H9 (cell line): ENCODE data around the gene PLA2G2C. TPM values are rescaled to one million over a fixed set of nuclear protein-coding genes. Genes with fewer than 3 reads are reported as not detected.
A peak's percentile ranks its signal among the peaks of the same experiment; 100 is the strongest.

Experiments used
- DNase-seq: peaks from one replicate; pipeline ENCODE4 v3.0.0-alpha.2; 2017
- H2AFZ ChIP-seq: one replicate; pipeline ENCODE4 v1.6.1; 2013; ENCODE audit warnings: mild to moderate bottlenecking, low read length, control low read depth, moderate library complexity
- H2AK5ac ChIP-seq: 2 replicates; pipeline ENCODE4 v1.6.1; 2013; ENCODE audit warnings: low read length, control low read depth, mixed read lengths; ENCODE audit not compliant: insufficient read length
- H2BK120ac ChIP-seq: one replicate; pipeline ENCODE4 v1.6.1; 2013; ENCODE audit warnings: low read depth, mild to moderate bottlenecking, low read length, control low read depth, inconsistent platforms; ENCODE audit not compliant: poor library complexity, severe bottlenecking
- H2BK12ac ChIP-seq: 2 replicates; pipeline ENCODE4 v1.6.1; 2013; ENCODE audit warnings: low read length, control low read depth, mixed read lengths, low read depth; ENCODE audit not compliant: insufficient read length
- H2BK15ac ChIP-seq: 2 replicates; pipeline ENCODE4 v1.6.1; 2013; ENCODE audit warnings: low read depth, low read length, control low read depth
- H2BK20ac ChIP-seq: one replicate; pipeline ENCODE4 v1.6.1; 2013; ENCODE audit warnings: low read depth, mild to moderate bottlenecking, low read length, control low read depth, inconsistent platforms; ENCODE audit not compliant: poor library complexity, severe bottlenecking
- H2BK5ac ChIP-seq: 2 replicates; pipeline ENCODE4 v1.6.1; 2013; ENCODE audit warnings: low read length, control low read depth, mixed read lengths; ENCODE audit not compliant: insufficient read length
- H3K14ac ChIP-seq: 2 replicates; pipeline ENCODE4 v1.6.1; 2013; ENCODE audit warnings: low read length, control low read depth; ENCODE audit not compliant: insufficient read depth
- H3K18ac ChIP-seq: 2 replicates; pipeline ENCODE4 v1.6.1; 2013; ENCODE audit warnings: low read depth, mild to moderate bottlenecking, mixed read lengths, low read length, control low read depth; ENCODE audit not compliant: insufficient read length
- H3K23ac ChIP-seq: 2 replicates; pipeline ENCODE4 v1.6.1; 2013; ENCODE audit warnings: low read length, control low read depth, mixed read lengths, low read depth; ENCODE audit not compliant: insufficient read length
- H3K23me2 ChIP-seq: 2 replicates; pipeline ENCODE4 v1.6.1; 2013; ENCODE audit warnings: low read depth, mild to moderate bottlenecking, mixed read lengths, low read length, control low read depth; ENCODE audit not compliant: insufficient read length, poor library complexity, severe bottlenecking
- H3K27ac ChIP-seq: 2 replicates; pipeline ENCODE4 v1.5.1; 2013; ENCODE audit warnings: low read length, control low read depth, mixed read lengths, low read depth; ENCODE audit not compliant: insufficient read length
- H3K27me3 ChIP-seq: 2 replicates; pipeline ENCODE4 v1.6.1; 2013; ENCODE audit warnings: low read length, control low read depth, inconsistent platforms; ENCODE audit not compliant: insufficient read depth
- H3K4ac ChIP-seq: 2 replicates; pipeline ENCODE4 v1.6.1; 2013; ENCODE audit warnings: low read depth, mild to moderate bottlenecking, control low read depth, inconsistent platforms, low read length, moderate library complexity
- H3K4me1 ChIP-seq: 2 replicates; pipeline ENCODE4 v1.6.1; 2013; ENCODE audit warnings: low read length, control low read depth, inconsistent platforms; ENCODE audit not compliant: insufficient read depth
- H3K4me2 ChIP-seq: 2 replicates; pipeline ENCODE4 v1.6.1; 2013; ENCODE audit warnings: low read length, control low read depth, mixed read lengths; ENCODE audit not compliant: insufficient read length, insufficient read depth
- H3K56ac ChIP-seq: 2 replicates; pipeline ENCODE4 v1.6.1; 2013; ENCODE audit warnings: low read depth, mild to moderate bottlenecking, mixed read lengths, low read length, control low read depth; ENCODE audit not compliant: insufficient read length
- H3K79me1 ChIP-seq: 2 replicates; pipeline ENCODE4 v1.6.1; 2013; ENCODE audit warnings: low read depth, mild to moderate bottlenecking, moderate library complexity, low read length, control low read depth, inconsistent platforms; ENCODE audit not compliant: insufficient read depth, poor library complexity, severe bottlenecking
- H3K79me2 ChIP-seq: 2 replicates; pipeline ENCODE4 v1.6.1; 2013; ENCODE audit warnings: low read length, control low read depth, inconsistent platforms; ENCODE audit not compliant: insufficient read depth
- H3K9ac ChIP-seq: 2 replicates; pipeline ENCODE4 v1.6.1; 2013; ENCODE audit warnings: low read length, control low read depth, mixed read lengths; ENCODE audit not compliant: insufficient read length; ENCODE audit errors: extremely low read depth
- H3K9me3 ChIP-seq: one replicate; pipeline ENCODE4 v1.6.1; 2013; ENCODE audit warnings: low read depth, low read length, inconsistent platforms; ENCODE audit not compliant: control insufficient read depth
- H3T11ph ChIP-seq: one replicate; pipeline ENCODE4 v1.6.1; 2013; ENCODE audit warnings: mild to moderate bottlenecking, low read length, control low read depth, inconsistent platforms
- H4K20me1 ChIP-seq: one replicate; pipeline ENCODE4 v1.6.1; 2013; ENCODE audit not compliant: control insufficient read depth, insufficient read length, insufficient read depth
- H4K5ac ChIP-seq: 2 replicates; pipeline ENCODE4 v1.6.1; 2013; ENCODE audit warnings: low read depth, mild to moderate bottlenecking, mixed read lengths, low read length, control low read depth; ENCODE audit not compliant: insufficient read length
- H4K8ac ChIP-seq: replicated peaks from 2 replicates; pipeline ENCODE4 v1.6.1; 2013; ENCODE audit warnings: low read length, control low read depth, mixed read lengths, low read depth; ENCODE audit not compliant: insufficient read length
- H4K91ac ChIP-seq: 2 replicates; pipeline ENCODE4 v1.6.1; 2013; ENCODE audit warnings: low read depth, mild to moderate bottlenecking, moderate library complexity, mixed read lengths, low read length, control low read depth; ENCODE audit not compliant: insufficient read length
- H3K27ac Mint-ChIP-seq, 3 experiments: 2 replicates in 2 of 3; 3 replicates in 1 of 3; pipeline ENCODE4 v1.8.0; 2020 to 2021; ENCODE audit warnings: mixed read lengths in 3 of 3, mild to moderate bottlenecking in 1 of 3, moderate library complexity in 1 of 3
- H3K27me3 Mint-ChIP-seq: 2 replicates; pipeline ENCODE4 v1.8.0; 2021; ENCODE audit warnings: low read depth, mild to moderate bottlenecking, moderate library complexity, mixed read lengths
- H3K36me3 Mint-ChIP-seq, 3 experiments: 2 replicates in 2 of 3; 3 replicates in 1 of 3; pipeline ENCODE4 v1.8.0; 2020 to 2021; ENCODE audit warnings: low read depth in 3 of 3, mixed read lengths in 3 of 3; ENCODE audit not compliant: insufficient read depth in 1 of 3
- H3K4me1 Mint-ChIP-seq, 2 experiments: 2 replicates each; pipeline ENCODE4 v1.8.0; 2020; ENCODE audit warnings: mixed read lengths in 2 of 2
- H3K4me3 Mint-ChIP-seq, 2 experiments: 2 replicates in 1 of 2; 3 replicates in 1 of 2; pipeline ENCODE4 v1.8.0; 2020 to 2021; ENCODE audit warnings: mild to moderate bottlenecking in 2 of 2, mixed read lengths in 2 of 2, moderate library complexity in 1 of 2
- H3K9me3 Mint-ChIP-seq, 2 experiments: 2 replicates in 1 of 2; 3 replicates in 1 of 2; pipeline ENCODE4 v1.8.0; 2020; ENCODE audit warnings: mild to moderate bottlenecking in 2 of 2, mixed read lengths in 2 of 2, moderate library complexity in 1 of 2
- CTCF ChIP-seq: fragments of 200-600 bp; sonication (generic); conservative IDR thresholded peaks from 3 replicates; pipeline ENCODE4 v1.8.0; 2021; ENCODE audit warnings: antibody characterized with exemption, mild to moderate bottlenecking
- WGBS: extraction: QIAGEN DNeasy Blood & Tissue Kit; methylation state at CpG from one replicate; pipeline ENCODE4 v1.1.7; 2013; ENCODE audit warnings: missing lambda C conversion rate, low lambda C conversion rate, mixed read lengths; ENCODE audit not compliant: insufficient read length; ENCODE audit errors: extremely low coverage; 5-methylcytosine and 5-hydroxymethylcytosine counted together
- total RNA-seq: library from RNA; stranded (reverse); gene quantifications from 2 replicates; pipeline ENCODE4 v1.2.1, GENCODE V29; 2021

The PLA2G2C gene
- total RNA-seq, 1 experiment from 2014 or later, result not detected

GRCh38 chr1:20124456-20125057 lies 61.8 kb downstream of the PLA2G2C start:
- H3K9me3 ChIP-seq, result no peaks in the 10 kb centered on the region
- no peak overlapping the region for H2BK15ac ChIP-seq
- peaks cover 17% of the 10 kb centered on the region for H3K27me3 Mint-ChIP-seq
- DNase-seq, result no peak
- H4K91ac ChIP-seq, result no peak overlapping the region
- H3K4me1 ChIP-seq, result no peaks in the 10 kb centered on the region
- peaks cover 4% of the 10 kb centered on the region in 2 experiments; a peak in 3 of 4 replicates for H3K4me1 Mint-ChIP-seq
- no peak overlapping the region for H3T11ph ChIP-seq
- no peaks in the 10 kb centered on the region; a peak in 1 of 7 replicates for H3K36me3 Mint-ChIP-seq
- H3K27me3 ChIP-seq, result no peaks in the 10 kb centered on the region; the same call in 1 of the 2 replicates
- H3K4me2 ChIP-seq, result no peak overlapping the region
- no peak overlapping the region for H3K14ac ChIP-seq
- H2AFZ ChIP-seq, result no peak overlapping the region
- H3K56ac ChIP-seq, result no peak overlapping the region
- no peak overlapping the region for H3K9ac ChIP-seq
- no CpG with 5 or more reads among the region's 7 CpGs for WGBS
- no peak overlapping the region for H3K27ac ChIP-seq
- no peaks in the 10 kb centered on the region for H4K20me1 ChIP-seq
- H4K8ac ChIP-seq, result no peak overlapping the region
- no peak for TF ChIP-seq CTCF
- H3K4ac ChIP-seq, result no peak overlapping the region
- no peak overlapping the region for H2BK12ac ChIP-seq
- H2BK120ac ChIP-seq, result peak overlapping the region; percentile 16
- no peak overlapping the region for H2AK5ac ChIP-seq
- no peaks in the 10 kb centered on the region for H3K79me1 ChIP-seq
- no peak overlapping the region for H4K5ac ChIP-seq
- H3K23me2 ChIP-seq, result no peaks in the 10 kb centered on the region
- no peak overlapping the region for H2BK5ac ChIP-seq
- H2BK20ac ChIP-seq, result no peak overlapping the region
- H3K79me2 ChIP-seq, result no peaks in the 10 kb centered on the region
- no peak overlapping the region for H3K23ac ChIP-seq
- H3K18ac ChIP-seq, result no peak overlapping the region
- no peak overlapping the region for H3K4me3 Mint-ChIP-seq
- H3K9me3 Mint-ChIP-seq, result peaks cover 0 to 3% of the 10 kb centered on the region in 2 experiments; a peak in 2 of 5 replicates
- no peak overlapping the region for H3K27ac Mint-ChIP-seq
